HG02852 (cell line): ENCODE data around the gene SAMD1.

Experiments
- ATAC-seq: cut with Tn5 transposase; IDR thresholded peaks from one replicate; pipeline ENCODE4 v1.9.1; 2021; ENCODE audit warnings: mild to moderate bottlenecking, moderate library complexity; ENCODE audit not compliant: unreplicated experiment

SAMD1 gene

DNA sequence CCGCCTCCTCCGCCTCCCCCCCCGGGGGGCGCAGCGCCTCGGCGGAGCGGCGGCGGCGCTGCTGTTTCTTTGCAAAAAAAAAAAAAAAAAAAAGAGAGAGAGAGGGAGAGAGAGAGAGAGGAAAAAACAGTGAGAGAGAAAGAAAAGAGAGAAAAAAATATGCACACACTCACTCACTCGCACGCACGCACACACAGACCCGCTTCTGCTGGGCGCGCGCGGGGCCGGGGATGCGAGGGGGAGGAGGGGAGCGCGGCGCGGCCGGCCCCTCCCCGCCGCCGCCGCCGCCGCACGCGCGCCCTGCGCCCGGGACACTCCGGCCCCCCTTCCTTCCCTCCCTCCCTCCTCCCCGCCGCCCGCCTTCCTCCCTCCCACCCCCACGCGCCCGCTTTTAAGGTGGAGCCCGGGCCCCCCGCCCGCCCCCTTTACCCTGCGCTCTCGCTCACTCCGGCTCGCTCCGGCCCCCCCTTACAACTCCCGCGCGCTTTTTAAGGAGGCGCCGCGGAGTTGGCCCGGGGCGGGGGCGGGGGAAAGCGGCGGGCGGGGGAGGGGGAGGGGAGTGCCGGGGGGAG, at the start of gene SAMD1:
Gene SAMD1 (minus strand): TSS at position 243 of the 572 bp plus-strand sequence.
- peak; percentile 38 for ATAC-seq

DNA sequence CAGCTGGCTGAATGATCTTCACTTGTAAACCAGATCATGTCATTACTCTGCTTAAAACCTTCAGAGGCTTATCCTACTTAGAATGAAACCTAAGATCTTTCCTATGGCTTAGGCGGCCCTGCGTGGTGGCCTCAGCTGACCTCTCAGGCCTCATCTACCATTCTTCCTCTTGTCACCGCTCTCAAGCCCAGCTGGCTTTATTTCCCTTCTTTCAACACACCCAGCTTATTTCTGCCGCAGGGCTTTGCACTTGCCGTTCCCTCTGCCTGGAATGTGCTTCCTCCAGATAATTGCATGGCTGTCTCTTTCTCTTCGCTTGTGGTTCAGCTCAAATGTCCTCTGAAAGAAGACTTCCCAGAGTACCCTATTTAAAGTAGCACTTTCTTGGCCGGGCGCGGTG, 49.4 kb upstream of the SAMD1 start:
- ATAC-seq: no peak

DNA sequence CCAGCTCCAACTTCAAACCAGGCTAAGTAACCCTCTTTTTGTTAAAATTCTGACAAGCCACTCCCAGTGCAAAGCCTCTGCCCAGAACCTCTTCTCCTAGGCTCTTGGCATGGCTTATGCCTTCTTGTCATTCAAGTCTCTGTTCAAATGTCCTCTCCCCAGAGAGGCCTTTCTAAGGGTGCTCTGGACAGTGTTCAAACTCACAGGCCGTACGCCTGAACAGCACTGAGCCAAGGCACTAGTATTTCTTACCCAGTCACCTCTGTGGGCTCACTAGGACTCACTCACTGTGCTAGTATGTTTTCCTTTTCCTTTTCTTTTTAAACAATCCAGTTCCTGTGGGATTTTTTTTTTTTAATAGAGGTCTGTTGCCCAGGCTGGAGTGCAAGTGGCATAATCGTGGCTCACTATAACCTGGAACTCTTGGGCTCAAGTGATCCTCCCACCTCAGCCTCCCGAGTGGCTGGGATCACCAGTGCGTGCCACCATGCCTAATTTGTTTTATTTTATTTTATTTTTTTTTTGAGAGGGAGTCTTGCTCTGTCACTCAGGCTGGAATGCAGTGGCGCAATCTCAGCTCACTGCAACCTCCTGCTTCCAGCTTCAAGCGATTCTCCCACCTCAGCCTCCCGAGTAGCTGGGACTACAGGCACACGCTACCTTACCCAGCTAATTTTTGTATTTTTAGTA, 48.2 kb upstream of the SAMD1 start:
- no peak for ATAC-seq

DNA sequence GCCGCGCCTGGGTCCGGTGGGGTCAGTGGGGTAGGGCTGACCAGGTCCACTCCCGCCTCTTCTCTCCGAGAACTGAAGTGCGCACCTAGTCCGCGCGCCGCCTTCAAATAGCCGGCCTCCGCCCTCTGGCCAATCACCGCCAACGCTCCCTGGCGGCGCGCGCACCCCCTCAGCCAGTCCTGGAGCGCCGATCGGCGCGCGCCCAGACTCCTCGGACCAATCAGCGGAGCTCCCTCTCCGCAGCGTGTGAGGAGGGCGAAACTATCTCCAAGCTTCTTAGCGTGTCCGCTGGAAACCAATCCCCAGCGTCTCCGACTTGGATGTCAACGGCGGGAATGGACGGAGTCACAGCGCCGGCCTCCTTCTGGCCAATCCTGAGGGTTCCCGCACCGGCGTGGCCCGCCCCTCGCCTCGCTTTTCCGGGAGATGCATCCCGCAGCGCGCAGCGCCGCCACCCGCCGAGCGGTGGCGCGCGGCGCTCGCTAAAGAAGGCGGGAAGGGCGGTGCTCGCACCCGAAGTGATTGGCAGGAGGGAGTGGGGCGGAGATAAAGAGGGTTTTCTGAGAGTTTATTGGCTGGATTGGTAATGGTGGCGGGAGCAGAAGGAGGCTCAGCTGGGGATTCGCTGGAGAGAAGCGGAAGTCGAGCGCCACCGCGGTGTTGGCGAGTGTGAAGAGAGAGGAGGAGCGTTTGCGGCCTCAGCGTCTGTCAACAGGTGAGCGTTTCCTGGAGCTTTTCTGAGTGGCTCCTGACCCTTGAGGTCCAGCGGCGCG, 46.1 kb upstream of the SAMD1 start, which contains the start of gene ASF1B:
Gene ASF1B (minus strand): TSS at position 81 of the 773 bp plus-strand sequence. CDS start 133 bp downstream, outside the sequence.
- peak; percentile 78 for ATAC-seq

DNA sequence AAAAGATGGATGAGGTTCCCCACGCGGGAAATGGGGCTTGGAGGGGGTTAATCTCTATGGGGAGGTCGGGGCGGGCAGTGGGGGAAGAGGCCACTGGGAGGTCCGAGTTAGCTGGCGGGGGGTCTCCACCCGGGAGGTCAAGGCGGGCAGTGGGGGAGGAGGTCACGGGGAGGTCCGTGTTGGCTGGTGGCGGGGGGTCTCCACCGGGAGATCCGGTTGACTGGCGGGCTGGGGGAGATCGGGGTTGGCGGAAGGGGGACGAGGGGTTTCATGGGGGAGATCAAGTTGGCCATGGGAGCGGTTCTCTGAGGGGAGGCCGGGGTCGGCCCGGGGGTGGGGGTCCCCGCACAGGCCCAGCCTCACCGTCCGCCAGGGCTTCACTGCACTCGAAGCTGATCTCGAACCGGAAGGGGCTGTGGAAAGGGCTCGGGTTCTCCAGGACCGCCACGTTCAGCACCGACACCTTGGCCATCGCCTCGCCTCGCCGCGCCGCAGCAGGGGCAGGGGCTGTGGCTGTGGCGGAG, 45.5 kb upstream of the SAMD1 start:
- ATAC-seq: peak; percentile 3

DNA sequence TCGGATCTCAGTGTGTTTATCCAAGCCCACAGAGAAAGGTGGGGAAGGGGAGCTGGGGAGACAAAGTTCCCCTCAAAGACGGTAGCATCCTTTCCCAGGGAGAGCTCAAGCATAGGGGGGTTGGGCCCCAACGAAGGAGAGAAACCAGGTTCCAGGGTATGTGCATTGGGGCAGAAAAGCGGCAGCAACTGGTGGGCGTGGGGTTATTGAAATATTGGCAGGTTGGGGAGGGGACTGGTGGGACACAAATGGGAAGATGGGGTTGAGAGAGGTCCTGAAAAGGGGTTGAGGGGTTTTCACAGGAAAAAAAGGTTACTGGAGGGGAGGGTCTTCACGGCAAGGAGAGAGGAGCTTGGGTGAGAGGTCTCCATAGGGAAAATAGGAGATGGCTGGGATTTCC, 44.8 kb upstream of the SAMD1 start:
- no peak for ATAC-seq

DNA sequence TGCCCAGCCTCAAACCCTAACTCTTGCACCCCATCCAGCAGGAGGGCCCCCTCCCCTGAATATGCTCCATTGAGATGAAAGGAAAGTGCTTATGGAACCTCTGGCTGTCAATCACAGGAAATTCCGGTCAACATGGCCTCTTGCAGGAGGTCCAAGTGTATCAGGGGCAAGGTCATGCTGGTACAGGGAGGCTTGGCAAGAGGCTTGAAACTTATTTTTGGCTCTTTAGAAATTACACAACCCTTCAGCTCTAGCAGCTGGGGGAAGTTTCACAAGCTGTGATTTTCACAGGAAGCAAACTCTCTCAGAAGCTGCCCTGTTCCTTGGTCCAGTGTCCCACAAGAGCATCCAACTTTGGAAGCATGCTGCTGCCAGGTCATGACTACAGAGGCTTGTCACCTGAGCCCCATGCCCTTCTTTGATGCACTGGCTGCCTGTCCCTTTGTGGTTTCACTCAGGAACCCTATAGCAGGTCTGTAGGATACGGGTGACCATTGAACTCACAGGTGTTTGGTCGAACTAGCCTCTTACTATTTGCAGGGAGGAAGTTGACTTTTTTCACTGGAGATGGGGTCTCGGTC, 37.5 kb upstream of the SAMD1 start:
- no peak for ATAC-seq

DNA sequence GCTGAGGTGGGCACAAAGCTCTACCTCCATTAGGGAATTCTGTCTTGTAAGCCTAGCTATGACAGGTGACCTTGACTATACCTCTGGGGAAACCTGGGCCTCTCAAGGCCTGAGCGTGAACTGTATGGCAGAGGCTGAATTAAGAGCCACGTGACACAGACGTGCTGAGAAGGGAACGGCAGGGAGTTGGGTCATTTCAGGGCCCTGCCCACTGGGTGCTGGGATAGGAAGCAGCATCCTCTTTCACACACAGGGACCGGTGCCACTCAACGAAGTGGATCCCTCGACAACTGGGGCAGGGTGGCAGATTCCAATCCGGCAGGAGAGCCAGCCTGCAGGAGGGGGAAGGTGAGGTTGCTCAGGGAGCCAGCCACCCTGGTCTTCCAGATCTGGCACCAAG, 36.6 kb upstream of the SAMD1 start:
- no peak for ATAC-seq

DNA sequence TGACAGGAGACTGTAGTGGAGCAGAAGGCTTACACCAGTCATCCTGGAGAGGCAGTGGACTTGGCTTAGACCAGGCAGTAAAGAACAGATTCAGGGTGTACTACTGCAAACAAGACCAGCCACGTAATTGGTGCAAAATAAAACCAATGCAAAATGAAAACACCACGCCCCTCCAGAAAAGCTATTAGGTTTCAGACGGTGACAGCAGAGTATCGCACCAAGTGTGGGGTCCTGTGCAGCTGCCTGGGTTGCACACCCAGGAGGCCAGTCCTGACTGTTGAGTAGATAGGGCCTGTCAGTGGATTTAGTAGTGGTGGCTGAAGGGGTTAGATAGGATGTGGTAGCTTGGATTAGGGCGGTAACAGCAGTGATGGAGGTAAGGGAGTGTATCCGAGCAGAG, 32.4 kb upstream of the SAMD1 start:
- no peak for ATAC-seq

DNA sequence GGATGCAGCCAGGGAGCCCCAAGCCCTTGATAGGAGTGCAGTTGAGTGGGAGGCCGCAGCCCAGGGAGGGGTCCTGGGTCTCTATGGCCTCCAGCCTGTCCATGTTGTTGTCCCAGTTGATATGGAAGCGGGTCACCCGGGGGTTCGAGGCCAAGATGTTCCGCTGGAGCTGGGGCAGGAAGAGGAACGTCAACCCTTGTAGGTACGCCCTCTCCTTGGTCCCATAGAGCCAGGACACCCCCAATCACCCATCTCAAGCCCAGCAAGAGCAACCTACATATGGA, 29.9 kb upstream of the SAMD1 start:
- ATAC-seq: no peak

DNA sequence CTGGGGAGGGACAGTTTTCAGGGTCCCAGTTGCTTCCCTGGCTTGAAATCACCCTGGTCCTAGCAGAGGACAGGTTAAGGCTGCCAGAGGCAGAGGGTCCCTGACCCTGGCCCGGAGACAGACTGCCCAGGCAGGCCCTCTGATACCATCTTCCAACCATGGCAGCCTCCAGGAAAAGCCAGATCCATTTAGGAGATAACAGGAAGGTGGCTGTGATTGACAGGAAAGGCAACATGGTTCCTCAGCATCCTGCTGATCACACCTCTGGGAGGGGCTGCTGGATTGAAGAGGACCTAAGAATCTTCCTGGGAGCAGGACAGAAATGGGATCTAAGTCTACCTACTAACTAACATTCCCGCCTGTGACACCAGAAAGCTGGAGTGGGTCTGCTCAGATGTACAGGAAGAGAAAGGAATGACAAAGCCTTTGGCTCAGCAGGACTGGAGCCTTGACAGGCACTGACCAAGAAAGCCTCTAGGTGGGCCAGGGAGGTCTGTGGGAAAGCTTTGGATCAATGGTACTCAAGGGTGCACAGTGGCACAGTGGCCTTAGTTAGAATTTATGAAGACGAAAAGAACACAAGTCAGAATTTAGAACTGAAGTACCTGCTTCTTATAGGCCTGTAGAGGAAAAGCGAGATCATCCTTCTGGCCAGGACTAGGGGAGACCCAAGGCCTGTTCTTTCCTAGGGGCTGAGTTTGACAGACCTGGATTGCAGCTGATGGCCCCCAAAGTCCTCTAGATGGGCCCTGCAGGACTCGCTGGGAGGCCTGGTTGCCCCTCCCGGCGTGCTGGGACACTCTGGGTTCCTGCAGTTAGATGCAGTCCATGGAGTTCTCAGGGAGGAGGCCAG, 29.3 kb upstream of the SAMD1 start:
- no peak for ATAC-seq

DNA sequence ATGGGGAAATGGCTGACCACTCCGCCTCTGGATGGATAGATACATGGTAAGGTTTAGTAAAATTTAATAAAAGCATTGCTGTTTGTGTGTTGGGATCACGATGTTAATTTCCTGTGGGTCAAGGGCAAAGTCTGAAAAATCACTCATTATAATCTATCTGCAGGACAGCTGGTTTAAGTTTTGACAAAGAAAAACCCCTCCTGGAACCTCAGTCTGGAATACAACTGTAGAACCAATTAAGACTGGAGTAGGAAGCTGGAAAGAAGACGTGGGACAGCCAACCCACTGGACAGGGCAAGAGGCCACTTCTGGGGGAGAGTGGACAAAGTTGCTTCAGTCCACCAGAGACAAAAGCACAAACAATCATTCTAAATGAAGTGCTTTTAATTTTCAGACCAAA, 28.6 kb upstream of the SAMD1 start:
- ATAC-seq: no peak

DNA sequence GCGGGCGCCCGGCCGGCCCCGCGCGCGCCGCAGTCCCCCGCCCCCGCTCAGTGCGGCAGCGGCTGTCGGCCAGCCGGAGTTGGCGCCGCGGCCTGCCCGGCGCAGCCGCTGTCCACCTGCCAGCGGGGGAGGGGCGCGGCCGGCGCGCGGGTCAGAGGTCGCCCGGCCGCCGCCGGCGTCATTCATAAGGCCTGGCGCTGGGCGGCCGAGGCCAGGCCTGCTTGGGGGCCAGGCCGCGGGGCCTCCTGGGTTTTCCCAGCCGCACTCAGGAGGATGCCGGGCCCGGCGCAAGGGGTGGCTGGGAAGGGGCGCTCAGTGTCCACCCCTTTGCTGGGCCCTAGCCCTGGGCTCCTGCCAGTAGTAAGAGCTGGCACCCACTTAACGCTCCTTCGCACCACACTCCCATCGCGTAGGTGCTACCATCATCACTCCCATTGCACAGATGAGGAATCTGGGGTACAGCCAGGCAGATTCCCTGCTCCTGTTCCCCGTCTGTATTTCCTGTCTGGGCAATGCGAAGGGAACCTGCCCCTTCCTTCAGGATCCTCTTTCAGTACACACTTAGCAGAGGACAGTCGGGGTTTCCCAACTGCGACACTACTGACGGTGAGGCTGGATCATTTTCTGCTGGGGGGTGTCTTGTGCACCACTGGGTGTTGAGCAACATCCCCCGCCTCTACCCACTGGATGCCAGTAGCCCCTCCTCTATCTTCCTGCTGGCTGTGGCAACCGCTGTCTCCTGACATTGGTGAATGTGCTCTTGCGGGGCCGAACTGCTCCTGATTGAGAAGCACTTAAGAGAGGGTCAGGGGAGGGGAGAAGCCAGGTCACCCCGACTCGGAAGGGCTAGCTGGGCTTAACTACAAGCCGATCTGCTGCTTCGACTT, 27.9 kb upstream of the SAMD1 start:
- peak; percentile 29 for ATAC-seq

DNA sequence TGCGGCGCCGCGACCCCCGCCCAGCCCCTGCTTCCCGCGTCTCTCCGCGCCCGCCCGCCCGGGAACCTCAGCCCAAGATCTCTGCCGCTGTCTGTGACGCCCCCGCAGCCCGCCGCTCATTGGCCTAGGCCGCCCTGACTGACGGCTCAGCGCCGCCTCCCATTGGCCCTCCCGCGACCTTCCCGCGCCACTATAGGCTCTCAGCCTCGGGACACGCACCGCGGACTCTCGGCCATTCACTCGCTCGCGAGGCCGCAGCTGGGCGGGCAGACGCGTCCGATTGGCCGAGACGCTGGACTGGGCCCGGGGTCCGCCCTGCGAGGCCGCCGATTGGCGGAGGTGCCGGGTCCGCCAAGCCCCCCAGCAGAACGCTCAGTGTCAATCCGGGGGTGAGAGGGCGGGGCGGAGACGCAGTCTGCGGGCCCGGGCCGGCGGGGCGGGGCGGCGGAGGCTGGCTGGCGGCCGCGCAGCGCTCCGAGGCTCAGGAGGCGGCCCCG, 27.2 kb upstream of the SAMD1 start, which contains the start of gene PRKACA:
Gene PRKACA (minus strand): TSS at position 95 of the 497 bp plus-strand sequence. CDS start 215 bp downstream, outside the sequence.
- ATAC-seq: peak; percentile 86

DNA sequence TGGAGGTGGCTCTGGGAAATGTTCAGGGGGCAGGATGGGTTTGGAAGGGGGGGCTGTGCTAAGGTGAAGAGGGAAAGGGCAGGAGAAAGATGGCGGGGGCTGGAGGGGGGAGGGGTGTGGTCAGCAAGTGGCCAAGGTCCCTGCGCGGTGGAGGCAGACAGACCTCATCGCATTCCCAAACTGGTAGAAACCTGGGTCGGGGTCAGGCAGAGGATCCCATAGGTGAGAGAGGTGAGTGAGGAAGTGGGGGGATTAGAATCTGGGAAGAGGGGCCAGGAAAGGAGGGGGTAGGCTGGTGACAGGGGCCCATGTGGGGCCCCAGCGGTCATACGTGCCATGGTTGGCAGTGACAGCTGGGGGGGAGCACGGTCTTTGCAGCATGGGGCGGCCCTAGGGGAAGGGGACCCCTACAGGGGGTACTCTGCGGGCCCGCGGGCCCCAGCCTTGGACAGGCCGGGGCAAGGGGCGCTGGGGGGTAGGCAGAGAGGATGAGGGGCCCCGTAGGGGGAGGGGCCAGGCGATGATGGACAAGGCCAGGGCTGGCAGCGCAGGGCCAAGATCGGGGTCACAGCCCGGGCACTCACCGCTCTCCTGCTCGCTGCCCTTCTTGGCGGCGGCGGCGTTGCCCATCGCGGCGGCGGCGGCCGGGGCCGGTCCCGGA, 26.5 kb upstream of the SAMD1 start:
- ATAC-seq: peak; percentile 0

DNA sequence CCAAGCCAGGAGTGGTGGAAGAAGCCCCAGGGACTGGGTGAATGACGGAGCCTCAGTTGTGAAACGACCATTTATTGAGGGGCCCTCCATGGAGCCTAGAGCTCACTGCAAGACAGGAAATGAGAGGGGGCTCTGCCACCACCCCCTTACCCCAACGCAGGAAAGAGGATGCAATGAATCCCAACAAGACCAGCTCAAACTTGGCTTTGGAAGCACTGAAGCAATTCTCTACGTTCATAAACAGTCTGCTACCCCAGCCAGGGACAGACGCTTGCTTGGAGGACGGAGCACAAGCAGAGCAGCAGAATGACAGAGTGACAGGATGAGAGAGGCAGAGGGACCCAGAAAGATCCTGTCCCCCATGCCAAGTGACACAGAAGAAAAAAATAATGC, 26.0 kb upstream of the SAMD1 start:
- ATAC-seq: no peak

DNA sequence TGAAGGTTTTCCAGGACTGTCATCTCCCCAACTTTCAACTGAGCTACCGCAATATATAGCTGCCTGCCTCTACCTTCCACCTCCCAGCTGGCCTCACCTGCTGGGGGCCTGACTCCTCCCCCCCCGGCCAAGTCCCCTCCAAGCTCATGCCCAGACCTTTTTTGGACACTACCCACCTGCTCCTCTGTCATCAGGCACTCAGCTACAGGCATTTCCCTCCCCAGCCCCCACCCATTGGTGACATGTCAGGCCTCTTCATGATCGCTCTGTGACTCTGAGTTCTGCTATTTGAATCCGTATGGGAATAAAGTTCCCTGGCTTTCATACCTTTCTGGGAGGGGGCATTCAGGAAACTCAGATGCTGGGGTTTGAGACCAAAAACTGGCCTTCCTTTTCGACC, 25.2 kb upstream of the SAMD1 start:
- no peak for ATAC-seq

DNA sequence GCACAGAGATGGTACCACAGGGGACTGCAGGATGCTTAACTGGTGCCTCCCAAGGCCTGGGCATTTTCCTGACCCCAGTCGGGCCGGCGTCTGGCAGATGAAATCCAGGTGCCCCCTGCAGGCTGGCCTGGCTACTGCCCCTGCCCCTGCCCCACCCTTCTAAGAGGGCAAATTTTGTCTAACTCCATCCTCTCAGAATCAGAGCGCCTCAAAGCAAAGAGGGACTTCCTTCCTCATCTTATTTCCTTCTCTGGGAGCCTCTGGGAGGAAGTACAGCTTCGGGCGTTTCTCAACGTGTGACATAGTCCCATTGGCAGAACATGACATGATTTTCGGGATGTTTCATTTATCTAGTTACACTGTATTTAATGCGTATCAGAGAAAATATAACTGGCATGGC, 24.3 kb upstream of the SAMD1 start:
- ATAC-seq: no peak

DNA sequence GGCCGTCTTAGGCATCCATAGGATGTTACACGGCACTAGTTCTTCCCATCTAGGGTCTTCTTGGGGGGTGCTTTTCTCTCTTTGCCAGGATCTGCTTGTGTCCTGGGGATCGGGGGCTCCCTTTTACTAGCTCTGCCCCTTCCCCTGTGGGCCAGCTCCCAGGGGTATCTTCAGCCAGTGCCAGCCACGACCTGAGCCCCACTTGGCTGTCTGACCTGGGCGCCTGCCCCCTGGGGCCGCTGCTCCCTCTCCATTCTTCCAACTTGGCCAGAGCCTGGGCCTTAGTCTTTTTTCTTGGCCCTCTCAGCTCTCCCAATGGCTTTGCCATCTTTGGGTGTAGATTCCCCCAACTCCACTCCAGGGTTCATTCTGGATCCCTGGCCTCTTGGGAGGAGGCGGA, 23.9 kb upstream of the SAMD1 start:
- ATAC-seq: no peak
